Liver (tissue), 9 donors: ENCODE results near the gene MBD6. TPM values are rescaled to one million over a fixed set of nuclear protein-coding genes. Genes with fewer than 3 reads are reported as not detected.

Experiments used
- DNase-seq: peaks from one replicate; pipeline ENCODE4 v3.0.0-alpha.2; 2017; ENCODE audit warnings: low spot score
- H3K27ac ChIP-seq, 2 donors: one replicate each; pipeline ENCODE4 v1.7.0; 2013; ENCODE audit warnings: inconsistent platforms in 2 of 2, low read length in 2 of 2, control low read depth in 1 of 2, low read depth in 1 of 2, mild to moderate bottlenecking in 1 of 2
- H3K27me3 ChIP-seq, 4 donors: one replicate each; pipeline versions ENCODE4 v1.6.1 to v1.7.0; 2013; ENCODE audit warnings: low read length in 3 of 4, inconsistent platforms in 1 of 4, mild to moderate bottlenecking in 1 of 4, moderate library complexity in 1 of 4; ENCODE audit not compliant: control insufficient read depth in 4 of 4, insufficient read depth in 4 of 4
- H3K36me3 ChIP-seq, 4 donors: one replicate each; pipeline versions ENCODE4 v1.6.1 to v1.7.0; 2013; ENCODE audit warnings: low read length in 3 of 4, mild to moderate bottlenecking in 3 of 4, low read depth in 1 of 4, moderate library complexity in 1 of 4; ENCODE audit not compliant: control insufficient read depth in 4 of 4, insufficient read depth in 3 of 4
- H3K4me1 ChIP-seq, 4 donors: one replicate each; pipeline versions ENCODE4 v1.6.1 to v1.7.0; 2013; ENCODE audit warnings: low read length in 3 of 4, mild to moderate bottlenecking in 3 of 4, moderate library complexity in 1 of 4; ENCODE audit not compliant: control insufficient read depth in 4 of 4, insufficient read depth in 4 of 4
- H3K4me3 ChIP-seq, 3 donors: one replicate each; pipeline versions ENCODE4 v1.6.1 to v1.7.0; 2013; ENCODE audit warnings: low read length in 3 of 3, control low read depth in 1 of 3, low read depth in 1 of 3, mild to moderate bottlenecking in 1 of 3
- H3K9ac ChIP-seq, 2 donors: one replicate each; pipeline ENCODE4 v1.7.0; 2013; ENCODE audit warnings: low read length in 2 of 2, mild to moderate bottlenecking in 2 of 2, moderate library complexity in 2 of 2, control low read depth in 1 of 2, low read depth in 1 of 2
- H3K9me3 ChIP-seq, 4 donors: one replicate each; pipeline versions ENCODE4 v1.6.1 to v1.7.0; 2013; ENCODE audit warnings: low read length in 3 of 4; ENCODE audit not compliant: control insufficient read depth in 4 of 4
- EGR1 ChIP-seq, 2 donors: IDR thresholded peaks; 2 replicates each; pipeline ENCODE4 v1.6.1; 2016 to 2018; ENCODE audit warnings: antibody characterized with exemption in 2 of 2, low read depth in 2 of 2
- FOXA1 ChIP-seq: IDR thresholded peaks from 2 replicates; pipeline ENCODE4 v1.6.1; 2016; ENCODE audit warnings: antibody characterized with exemption
- FOXA2 ChIP-seq: IDR thresholded peaks from 2 replicates; pipeline ENCODE4 v1.6.1; 2016; ENCODE audit warnings: antibody characterized with exemption
- GABPA ChIP-seq, 2 donors: IDR thresholded peaks in 1 of 2; conservative IDR thresholded peaks in 1 of 2; 2 replicates each; pipeline ENCODE4 v1.6.1; 2016; ENCODE audit warnings: antibody characterized with exemption in 2 of 2, mild to moderate bottlenecking in 1 of 2, moderate library complexity in 1 of 2
- HNF4A ChIP-seq, 2 donors: conservative IDR thresholded peaks; 2 replicates each; pipeline ENCODE4 v1.6.1; 2016; ENCODE audit warnings: antibody characterized with exemption in 2 of 2, mild to moderate bottlenecking in 2 of 2
- HNF4G ChIP-seq: IDR thresholded peaks from 2 replicates; pipeline ENCODE4 v1.6.1; 2016; ENCODE audit warnings: antibody characterized with exemption
- JUND ChIP-seq, 2 donors: IDR thresholded peaks; 2 replicates each; pipeline ENCODE4 v1.6.1; 2016; ENCODE audit warnings: antibody characterized with exemption in 2 of 2
- NR2F2 ChIP-seq: IDR thresholded peaks from 2 replicates; pipeline ENCODE4 v1.6.1; 2016; ENCODE audit warnings: antibody characterized with exemption
- RAD21 ChIP-seq, 2 donors: IDR thresholded peaks; 2 replicates each; pipeline ENCODE4 v1.6.1; 2016; ENCODE audit warnings: antibody characterized with exemption in 2 of 2, mild to moderate bottlenecking in 2 of 2
- REST ChIP-seq: IDR thresholded peaks from 2 replicates; pipeline ENCODE4 v1.6.1; 2016; ENCODE audit warnings: antibody characterized with exemption, mild to moderate bottlenecking
- RXRA ChIP-seq, 2 donors: IDR thresholded peaks; 2 replicates each; pipeline ENCODE4 v1.6.1; 2017 to 2018; ENCODE audit warnings: antibody characterized with exemption in 2 of 2, mild to moderate bottlenecking in 1 of 2
- SP1 ChIP-seq: IDR thresholded peaks from 2 replicates; pipeline ENCODE4 v1.6.1; 2018; ENCODE audit warnings: antibody characterized with exemption, mild to moderate bottlenecking
- TAF1 ChIP-seq: conservative IDR thresholded peaks from 2 replicates; pipeline ENCODE4 v1.6.1; 2016; ENCODE audit warnings: antibody characterized with exemption, mild to moderate bottlenecking
- YY1 ChIP-seq: IDR thresholded peaks from 2 replicates; pipeline ENCODE4 v1.6.1; 2016; ENCODE audit warnings: antibody characterized with exemption, mild to moderate bottlenecking
- ZBTB33 ChIP-seq: IDR thresholded peaks from 2 replicates; pipeline ENCODE4 v1.6.1; 2016; ENCODE audit warnings: antibody characterized with exemption
- WGBS: extraction: QIAGEN DNeasy Blood & Tissue Kit; methylation state at CpG from one replicate; pipeline ENCODE4 v1.1.7; 2013; 5-methylcytosine and 5-hydroxymethylcytosine counted together
- polyA plus RNA-seq, 2 donors: library from polyadenylated mRNA; stranded (reverse) in 1 of 2; unstranded in 1 of 2; fragments of 200-250 nt in 1 of 2; fragments of >200 nt in 1 of 2; fragmentation: Nextera tagmentation in 1 of 2; extraction: Ambion mirVana in 1 of 2; gene quantifications; one replicate each; pipeline versions ENCODE4 v1.2.1 to v1.2.3, GENCODE V29; 2013 to 2015
- total RNA-seq, 2 donors: library from RNA; depleted of rRNA; stranded (reverse); fragments of >200 nt; gene quantifications; one replicate each; pipeline ENCODE4 v1.2.3, GENCODE V29; 2014
- TF ChIP-seq, protein P1 (sequence below): fragments of 150-350 bp; IDR thresholded peaks from 2 replicates; pipeline ENCODE4 v1.5.1; 2017; ENCODE audit warnings: improper control_type of control experiment, low read depth, low read length; ENCODE audit not compliant: missing input control
- TF ChIP-seq, protein P2 (sequence below): IDR thresholded peaks from 2 replicates; pipeline ENCODE4 v1.6.1; 2016; ENCODE audit warnings: antibody characterized with exemption
- TF ChIP-seq, protein P3 (sequence below): IDR thresholded peaks from 2 replicates; pipeline ENCODE4 v1.6.1; 2016; ENCODE audit warnings: antibody characterized with exemption
- donor health status: healthy.
- donor health status: healthy.
- donor health status: healthy.
- donor health status: healthy.
- donor health status: healthy.

MBD6 gene
- total and polyA plus RNA-seq, 4 donors, result 9.9 to 20.2 (median 14.9) TPM

GRCh38 chr12:57519796-57520052 is 2.9 kb upstream of the MBD6 start:
- H3K36me3 ChIP-seq, result peaks cover 3 to 33% (median 29%) of the 10 kb centered on the region in 4 donors
- peak overlapping the region; percentile 80 to 89 for H3K9ac ChIP-seq
- no peak for TF ChIP-seq RAD21 (IDR thresholded peaks at IDR 0.05)
- TF ChIP-seq GABPA (IDR thresholded peaks at IDR 0.05 in 1 of 2, conservative IDR thresholded peaks at IDR 0.05 in 1 of 2), result no peak
- TF ChIP-seq NR2F2, result no peak
- TF ChIP-seq HNF4A (conservative IDR thresholded peaks at IDR 0.05), result no peak
- TF ChIP-seq, protein P1, sequence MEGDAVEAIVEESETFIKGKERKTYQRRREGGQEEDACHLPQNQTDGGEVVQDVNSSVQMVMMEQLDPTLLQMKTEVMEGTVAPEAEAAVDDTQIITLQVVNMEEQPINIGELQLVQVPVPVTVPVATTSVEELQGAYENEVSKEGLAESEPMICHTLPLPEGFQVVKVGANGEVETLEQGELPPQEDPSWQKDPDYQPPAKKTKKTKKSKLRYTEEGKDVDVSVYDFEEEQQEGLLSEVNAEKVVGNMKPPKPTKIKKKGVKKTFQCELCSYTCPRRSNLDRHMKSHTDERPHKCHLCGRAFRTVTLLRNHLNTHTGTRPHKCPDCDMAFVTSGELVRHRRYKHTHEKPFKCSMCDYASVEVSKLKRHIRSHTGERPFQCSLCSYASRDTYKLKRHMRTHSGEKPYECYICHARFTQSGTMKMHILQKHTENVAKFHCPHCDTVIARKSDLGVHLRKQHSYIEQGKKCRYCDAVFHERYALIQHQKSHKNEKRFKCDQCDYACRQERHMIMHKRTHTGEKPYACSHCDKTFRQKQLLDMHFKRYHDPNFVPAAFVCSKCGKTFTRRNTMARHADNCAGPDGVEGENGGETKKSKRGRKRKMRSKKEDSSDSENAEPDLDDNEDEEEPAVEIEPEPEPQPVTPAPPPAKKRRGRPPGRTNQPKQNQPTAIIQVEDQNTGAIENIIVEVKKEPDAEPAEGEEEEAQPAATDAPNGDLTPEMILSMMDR, result no peak
- TF ChIP-seq TAF1, result no peak
- TF ChIP-seq YY1, result no peak
- no peak for TF ChIP-seq ZBTB33
- no peak for TF ChIP-seq HNF4G
- no peak for TF ChIP-seq JUND (IDR thresholded peaks at IDR 0.05)
- TF ChIP-seq RXRA (IDR thresholded peaks at IDR 0.05), result no peak
- TF ChIP-seq SP1, result no peak
- no peak for TF ChIP-seq FOXA1
- TF ChIP-seq EGR1 (IDR thresholded peaks at IDR 0.05; ENCODE audit: low read depth in 2 of 2), result no peak
- TF ChIP-seq, protein P2, sequence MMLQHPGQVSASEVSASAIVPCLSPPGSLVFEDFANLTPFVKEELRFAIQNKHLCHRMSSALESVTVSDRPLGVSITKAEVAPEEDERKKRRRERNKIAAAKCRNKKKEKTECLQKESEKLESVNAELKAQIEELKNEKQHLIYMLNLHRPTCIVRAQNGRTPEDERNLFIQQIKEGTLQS, result no peak
- no peak for TF ChIP-seq FOXA2
- no peak for TF ChIP-seq REST
- TF ChIP-seq, protein P3, sequence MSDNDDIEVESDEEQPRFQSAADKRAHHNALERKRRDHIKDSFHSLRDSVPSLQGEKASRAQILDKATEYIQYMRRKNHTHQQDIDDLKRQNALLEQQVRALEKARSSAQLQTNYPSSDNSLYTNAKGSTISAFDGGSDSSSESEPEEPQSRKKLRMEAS, result no peak
- H3K4me1 ChIP-seq, result peaks cover 10 to 54% (median 33%) of the 10 kb centered on the region in 4 donors
- H3K27ac ChIP-seq, result peak overlapping the region; percentile 94 to 95
- no peaks in the 10 kb centered on the region for H3K9me3 ChIP-seq
- DNase-seq, result no peak
- no peaks in the 10 kb centered on the region for H3K27me3 ChIP-seq
- peak overlapping the region; percentile 88 to 98 (median 97) for H3K4me3 ChIP-seq
- under 1% methylated on average over 8 of the region's 8 CpGs for WGBS
